ENCODE measurements around the gene NACA2.
"Not testable (repeated sequence)": the region's sequence is repeated elsewhere in the genome, so short reads cannot be mapped to it uniquely, and the experiment has no call there.

The NACA2 gene

GRCh38 chr17:61598014-61598413 lies 7.0 kb upstream of the NACA2 start:
- no peak for DNase-seq

- no peak for DNase-seq
Observed at GRCh38 chr17:61597607-61598006, 6.6 kb upstream of the NACA2 start.

- no peak for DNase-seq
Observed at GRCh38 chr17:61595418-61596186, 4.6 kb upstream of the NACA2 start.

GRCh38 chr17:61594294-61594825 lies 3.3 kb upstream of the NACA2 start:
- DNase-seq, result no peak

GRCh38 chr17:61593426-61593825 lies 2.4 kb upstream of the NACA2 start:
- no peak for DNase-seq

GRCh38 chr17:61591930-61592329 lies 911 bp upstream of the NACA2 start:
- DNase-seq, result no peak

GRCh38 chr17:61589990-61590389 lies 1.0 kb downstream of the NACA2 start:
- DNase-seq, result no peak

- no peak for DNase-seq
Observed at GRCh38 chr17:61587807-61588660, 3.0 kb downstream of the NACA2 start.

- DNase-seq, result no peak
Observed at GRCh38 chr17:61587242-61587641, 3.8 kb downstream of the NACA2 start.

- DNase-seq, result not testable (repeated sequence)
Observed at GRCh38 chr17:61586622-61587021, 4.4 kb downstream of the NACA2 start.

GRCh38 chr17:61586031-61586566 lies 4.9 kb downstream of the NACA2 start:
- no peak for DNase-seq

- DNase-seq, result no peak
Observed at GRCh38 chr17:61584866-61585265, 6.2 kb downstream of the NACA2 start.

GRCh38 chr17:61584266-61584665 lies 6.8 kb downstream of the NACA2 start:
- no peak for DNase-seq

GRCh38 chr17:61583660-61584264 lies 7.3 kb downstream of the NACA2 start:
- DNase-seq, result no peak

- peak; percentile 67 for DNase-seq
Observed at GRCh38 chr17:61583242-61583641, 7.8 kb downstream of the NACA2 start.

GRCh38 chr17:61582593-61582992 lies 8.4 kb downstream of the NACA2 start:
- DNase-seq, result no peak

- no peak for DNase-seq
Observed at GRCh38 chr17:61581611-61582349, 9.2 kb downstream of the NACA2 start.

- no peak for DNase-seq
Observed at GRCh38 chr17:61580502-61580901, 10.5 kb downstream of the NACA2 start.

- no peak for DNase-seq
Observed at GRCh38 chr17:61579961-61580360, 11.1 kb downstream of the NACA2 start.

GRCh38 chr17:61579347-61579746 lies 11.7 kb downstream of the NACA2 start:
- no peak for DNase-seq

- no peak for DNase-seq
Observed at GRCh38 chr17:61578645-61579044, 12.4 kb downstream of the NACA2 start.

- DNase-seq, result no peak
Observed at GRCh38 chr17:61575983-61576382, 15.0 kb downstream of the NACA2 start.

Measured in hematopoietic multipotent progenitor cell treated with erythropoietin and hydrocortisone succinate and interleukin-3 and kit ligand, for 6 days (in vitro differentiated cells).